Activated naive CD8-positive, alpha-beta T cell (primary cell): Measurements from ENCODE around the gene MRPS18A.

ENCODE experiments used
- H3K27ac Mint-ChIP-seq: one replicate; pipeline ENCODE4 v1.8.0; 2021; ENCODE audit warnings: mixed read lengths
- H3K27me3 Mint-ChIP-seq: one replicate; pipeline ENCODE4 v1.8.0; 2021; ENCODE audit warnings: mixed read lengths
- H3K36me3 Mint-ChIP-seq: one replicate; pipeline ENCODE4 v1.8.0; 2021; ENCODE audit warnings: mixed read lengths
- H3K4me1 Mint-ChIP-seq: one replicate; pipeline ENCODE4 v1.8.0; 2021; ENCODE audit warnings: low read depth, mixed read lengths
- H3K4me3 Mint-ChIP-seq: one replicate; pipeline ENCODE4 v1.8.0; 2021; ENCODE audit warnings: mild to moderate bottlenecking, mixed read lengths
- H3K9me3 Mint-ChIP-seq: one replicate; pipeline ENCODE4 v1.8.0; 2021; ENCODE audit warnings: low read depth, mixed read lengths

The MRPS18A gene

DNA sequence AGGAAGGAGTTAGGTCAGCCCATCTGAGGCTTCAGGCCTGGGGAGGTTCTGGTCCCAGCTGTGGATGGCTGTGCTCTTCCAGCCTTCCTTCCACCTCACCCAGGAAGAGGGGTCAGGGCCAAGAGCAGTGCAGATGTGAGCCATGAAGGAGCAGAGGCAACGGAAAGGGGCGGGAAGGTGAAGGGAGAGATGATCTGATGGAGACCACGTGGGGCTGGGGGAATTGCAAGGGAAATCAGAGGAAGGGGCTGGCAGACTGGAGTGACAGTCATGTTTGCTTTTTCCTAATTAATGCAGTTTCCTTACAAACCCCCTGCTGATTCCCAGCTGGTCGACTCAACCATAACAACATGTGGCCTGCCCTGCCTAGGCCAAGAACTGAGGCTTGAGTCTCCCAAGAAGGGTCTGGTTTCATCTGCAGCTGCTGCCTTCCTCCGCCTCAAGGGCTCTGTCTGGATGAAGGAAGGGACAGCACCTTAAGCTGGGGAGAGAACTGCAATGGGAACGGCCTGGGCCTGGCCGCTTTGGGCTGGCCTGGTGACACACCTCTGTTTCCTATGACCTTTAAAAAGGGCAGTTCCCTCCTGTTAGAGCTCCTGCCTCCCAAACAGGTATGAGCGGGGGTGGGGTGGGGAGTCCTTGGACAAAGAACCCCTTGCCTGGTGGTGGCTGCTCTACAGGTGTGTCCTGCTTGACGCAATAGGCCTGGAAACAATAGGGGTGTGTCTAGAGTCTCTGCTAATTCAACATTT, 7.8 kb upstream of the MRPS18A start:
- Mint-ChIP-seq H3K4me3 (no peak overlapping the region), H3K27ac (no peak overlapping the region), H3K9me3 (no peaks in the 10 kb centered on the region), H3K4me1 (no peaks in the 10 kb centered on the region), H3K36me3 (no peaks in the 10 kb centered on the region), H3K27me3 (no peaks in the 10 kb centered on the region)

DNA sequence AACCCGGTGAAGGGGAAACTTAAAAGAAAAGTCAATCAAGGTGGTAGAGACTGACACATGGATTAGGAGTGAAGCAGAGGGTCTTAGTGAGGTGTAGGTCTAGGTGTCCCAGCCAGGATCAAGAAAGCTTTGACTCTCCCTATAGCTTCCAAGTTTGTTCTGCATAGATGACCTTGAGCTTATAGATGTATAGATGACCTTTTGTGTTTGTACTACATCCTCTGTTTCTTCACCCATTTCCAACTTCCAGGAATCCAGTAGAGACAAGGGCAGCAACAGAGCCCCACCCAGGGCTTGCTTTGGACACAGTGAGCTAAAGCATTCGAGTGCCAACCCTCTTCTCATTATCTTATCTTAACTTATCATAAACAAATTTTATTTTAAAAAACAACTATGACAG, 1.8 kb upstream of the MRPS18A start:
- Mint-ChIP-seq H3K27me3 (no peaks in the 10 kb centered on the region), H3K36me3 (no peaks in the 10 kb centered on the region), H3K4me1 (peaks cover 31% of the 10 kb centered on the region), H3K9me3 (no peaks in the 10 kb centered on the region), H3K4me3 (peak overlapping the region; percentile 17), H3K27ac (no peak overlapping the region)

DNA sequence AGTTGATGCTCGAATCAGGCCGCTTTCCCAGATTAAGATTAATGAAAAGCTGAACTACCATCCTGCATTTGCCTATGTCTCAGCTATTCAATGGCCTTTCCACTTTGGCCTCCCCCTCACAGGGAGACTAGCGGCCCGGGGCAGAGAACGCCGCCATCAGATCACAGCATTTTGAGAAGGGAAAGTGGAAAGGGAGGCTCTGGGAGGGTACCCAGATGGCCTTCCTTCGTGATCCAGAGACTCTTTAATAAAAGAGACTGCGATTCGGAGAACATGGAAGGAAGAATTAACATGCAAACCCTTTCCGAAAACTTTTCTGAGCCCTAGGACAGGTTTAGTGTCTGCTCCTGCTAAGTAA, 533 bp downstream of the MRPS18A start:
- Mint-ChIP-seq H3K9me3 (no peaks in the 10 kb centered on the region), H3K4me1 (peaks cover 52% of the 10 kb centered on the region)

DNA sequence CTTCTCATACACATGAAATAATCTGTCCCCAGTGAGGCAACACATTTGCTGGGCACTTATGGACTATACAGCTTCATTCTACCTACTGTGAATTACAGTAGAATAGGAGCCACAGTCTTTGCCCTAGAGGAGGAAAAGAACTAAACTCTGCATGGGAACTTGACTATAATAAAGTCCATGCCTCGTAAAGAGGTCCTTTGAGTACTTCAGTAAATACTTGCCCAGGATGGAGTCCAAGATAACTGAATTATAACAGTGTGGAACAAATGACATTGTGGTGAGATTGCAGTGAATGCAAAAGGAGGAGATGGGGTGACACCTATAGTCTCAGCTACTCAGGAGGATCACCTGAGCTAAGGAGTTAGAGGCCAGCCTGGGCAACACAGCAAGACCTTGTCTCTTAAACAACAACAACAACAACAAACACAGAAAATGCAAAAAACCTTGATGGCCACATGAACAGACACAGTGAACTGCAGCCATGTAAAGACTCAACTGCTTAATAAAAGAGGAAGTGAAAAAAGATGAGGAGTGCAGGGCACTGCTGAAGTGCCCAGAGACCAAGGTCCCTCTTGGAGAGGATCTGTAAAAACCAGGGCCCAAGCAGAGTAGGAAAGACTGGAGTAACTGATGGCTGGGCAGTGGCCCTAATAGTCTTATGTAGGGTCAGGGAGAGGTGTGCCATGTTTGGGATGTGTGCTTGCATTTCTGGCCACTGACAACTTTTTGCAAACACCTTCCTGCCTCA, 3.7 kb downstream of the MRPS18A start:
- Mint-ChIP-seq H3K27me3 (no peaks in the 10 kb centered on the region), H3K36me3 (no peaks in the 10 kb centered on the region), H3K27ac (no peak overlapping the region), H3K4me3 (no peak overlapping the region), H3K4me1 (peaks cover 55% of the 10 kb centered on the region), H3K9me3 (no peaks in the 10 kb centered on the region)

More for the DNA sequence above, 533 bp downstream of the MRPS18A start:
- no peaks in the 10 kb centered on the region for H3K27me3 Mint-ChIP-seq
- peak overlapping the region; percentile 96 for H3K4me3 Mint-ChIP-seq
- H3K36me3 Mint-ChIP-seq = no peaks in the 10 kb centered on the region
- peak overlapping the region; percentile 89 for H3K27ac Mint-ChIP-seq

DNA sequence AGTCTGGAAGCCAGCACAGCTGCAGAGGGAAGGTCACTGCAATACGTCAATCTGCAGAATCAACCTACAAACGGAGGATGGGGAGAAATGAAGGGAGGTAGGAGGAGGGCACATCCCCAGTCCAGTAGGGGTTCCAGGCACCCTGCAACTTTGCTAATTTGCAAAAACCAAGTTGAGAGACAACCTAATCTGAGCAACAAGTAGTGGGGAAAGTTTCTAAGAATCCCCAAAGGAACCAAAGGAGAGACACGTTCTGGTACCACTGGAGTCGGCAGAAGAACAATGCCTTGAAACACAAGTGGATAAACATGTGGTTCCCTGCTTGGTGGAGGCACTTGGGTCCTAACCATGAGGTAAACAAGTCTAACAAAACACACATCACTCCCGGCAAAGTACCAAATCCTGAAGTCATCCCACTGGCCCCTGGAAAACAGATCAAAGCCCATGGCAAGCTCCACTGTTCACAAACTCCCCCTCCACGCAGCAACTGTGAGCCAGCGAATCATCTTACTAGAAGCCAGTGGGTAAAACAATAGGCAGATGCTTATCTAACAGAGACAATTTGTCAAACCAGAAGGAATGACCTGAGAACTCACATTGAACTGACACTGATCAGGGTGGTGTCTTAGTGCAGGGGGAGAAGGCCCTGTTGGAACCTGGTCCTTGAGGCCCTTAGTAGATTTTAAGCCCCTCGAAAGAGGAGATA, 4.7 kb downstream of the MRPS18A start:
- peaks cover 49% of the 10 kb centered on the region for H3K4me1 Mint-ChIP-seq
- H3K36me3 Mint-ChIP-seq = no peaks in the 10 kb centered on the region

DNA sequence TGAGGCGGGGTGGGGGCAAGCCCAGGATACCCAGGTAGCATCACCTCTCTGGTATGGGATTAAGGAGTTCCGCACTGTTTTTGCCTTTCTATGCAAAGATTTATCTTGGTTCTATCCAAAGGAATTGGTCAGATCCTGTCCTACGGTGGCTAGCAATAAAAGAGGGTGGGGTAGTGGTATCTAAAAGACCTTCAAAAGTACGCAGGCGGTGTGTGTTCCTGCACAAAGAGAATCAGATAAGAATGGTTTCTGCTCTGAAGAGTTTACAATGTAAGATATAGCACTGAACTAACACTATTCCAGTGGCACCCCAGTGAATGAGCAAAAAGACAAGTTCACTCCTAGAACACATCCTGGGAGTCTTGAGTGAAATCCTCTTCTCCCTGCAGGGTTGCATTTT, 6.3 kb downstream of the MRPS18A start:
- Mint-ChIP-seq H3K36me3 (no peaks in the 10 kb centered on the region), H3K4me1 (peaks cover 39% of the 10 kb centered on the region), H3K27ac (no peak overlapping the region), H3K9me3 (no peaks in the 10 kb centered on the region), H3K4me3 (no peak overlapping the region), H3K27me3 (no peaks in the 10 kb centered on the region)

More for the DNA sequence above, 4.7 kb downstream of the MRPS18A start:
- peak overlapping the region; percentile 3 for H3K27ac Mint-ChIP-seq
- H3K27me3 Mint-ChIP-seq = no peaks in the 10 kb centered on the region
- no peaks in the 10 kb centered on the region for H3K9me3 Mint-ChIP-seq
- no peak overlapping the region for H3K4me3 Mint-ChIP-seq

DNA sequence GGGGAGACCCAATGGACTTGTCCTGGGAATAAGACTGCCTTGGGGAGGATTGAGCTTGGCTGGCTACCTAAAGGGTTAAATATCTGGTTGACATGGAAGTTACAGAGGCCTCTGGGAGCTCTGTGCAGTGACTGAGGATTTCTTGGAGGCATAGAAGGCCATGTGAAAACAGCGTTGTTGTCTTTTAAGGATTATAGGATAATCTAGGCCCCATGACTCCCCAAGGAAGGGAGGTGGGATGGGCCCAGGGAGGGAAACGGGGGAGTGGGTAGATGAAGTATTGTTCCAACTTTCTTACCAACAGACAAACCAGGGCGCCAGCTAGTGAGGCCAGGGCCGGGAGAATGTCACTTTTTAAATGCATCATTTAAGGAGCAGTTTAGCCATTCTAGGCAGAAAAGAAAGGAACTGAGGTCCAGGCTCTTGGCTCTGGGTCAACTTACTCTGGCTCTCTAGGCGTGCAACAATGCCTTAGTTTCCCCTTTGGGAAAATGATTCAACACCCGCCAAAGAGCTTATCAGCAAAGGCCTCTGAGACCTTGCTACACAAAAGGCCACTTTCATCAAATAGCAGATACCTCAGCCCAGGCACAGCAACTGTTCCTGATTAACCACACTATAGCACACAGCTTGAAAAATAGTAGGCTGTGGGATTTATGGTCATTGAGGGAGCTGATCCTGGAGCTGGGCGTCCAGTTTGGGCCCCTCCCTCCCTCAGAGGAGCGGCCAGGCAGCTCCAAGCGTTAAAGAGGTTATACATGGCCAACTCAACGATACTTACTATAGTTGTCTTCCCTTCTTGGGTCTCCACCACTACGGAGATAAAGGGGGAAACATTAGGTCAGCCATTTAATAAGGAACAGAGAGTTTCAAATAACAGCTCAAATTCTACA, 7.0 kb downstream of the MRPS18A start:
- Mint-ChIP-seq H3K36me3 (no peaks in the 10 kb centered on the region), H3K27me3 (no peaks in the 10 kb centered on the region), H3K4me3 (no peak overlapping the region), H3K9me3 (no peaks in the 10 kb centered on the region), H3K4me1 (peaks cover 33% of the 10 kb centered on the region), H3K27ac (no peak overlapping the region)

DNA sequence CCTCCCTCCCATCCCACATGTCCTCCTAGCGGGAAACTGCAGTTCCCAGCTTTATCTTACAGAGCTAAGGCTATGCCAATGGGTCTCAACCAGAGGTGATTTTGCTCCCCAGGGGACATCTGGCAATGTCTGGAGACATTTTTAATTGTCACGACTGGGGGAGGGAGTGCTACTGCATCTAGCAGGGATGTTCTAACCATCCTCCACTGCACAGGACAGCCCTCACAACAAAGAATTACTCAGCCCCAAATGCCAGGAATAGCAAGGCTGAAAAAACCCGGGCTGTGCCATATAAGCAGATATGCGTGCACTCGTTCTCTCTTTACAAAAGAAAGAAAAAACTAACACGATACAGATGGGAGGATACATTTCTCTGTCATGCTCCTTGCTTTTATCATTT, 8.5 kb downstream of the MRPS18A start:
- H3K4me3 Mint-ChIP-seq = no peak overlapping the region
- H3K27me3 Mint-ChIP-seq = no peaks in the 10 kb centered on the region
- H3K27ac Mint-ChIP-seq = no peak overlapping the region
- H3K4me1 Mint-ChIP-seq = peaks cover 20% of the 10 kb centered on the region
- H3K36me3 Mint-ChIP-seq = no peaks in the 10 kb centered on the region
- H3K9me3 Mint-ChIP-seq = no peaks in the 10 kb centered on the region

DNA sequence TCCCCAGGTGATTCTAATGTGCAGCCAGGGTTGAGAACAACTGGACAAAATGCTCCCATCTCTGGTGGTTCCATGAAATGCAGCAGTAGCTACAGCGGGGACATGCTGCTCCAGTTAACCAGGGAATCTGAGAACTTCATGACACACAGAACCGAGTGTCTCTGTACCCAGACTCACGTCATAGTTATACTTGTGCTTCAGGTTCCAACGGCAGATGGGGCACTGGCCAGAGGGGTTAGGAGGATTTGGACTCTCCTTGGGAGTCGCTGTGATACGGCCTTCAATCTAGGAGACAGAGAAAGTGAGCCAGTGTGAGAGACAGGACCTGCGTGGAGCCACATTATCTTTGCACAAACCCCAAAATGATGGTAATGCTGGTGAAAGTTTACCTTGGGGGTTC, 9.2 kb downstream of the MRPS18A start:
- Mint-ChIP-seq H3K9me3 (no peaks in the 10 kb centered on the region), H3K27me3 (no peaks in the 10 kb centered on the region), H3K27ac (no peak overlapping the region), H3K4me1 (peaks cover 13% of the 10 kb centered on the region), H3K4me3 (no peak overlapping the region), H3K36me3 (no peaks in the 10 kb centered on the region)

DNA sequence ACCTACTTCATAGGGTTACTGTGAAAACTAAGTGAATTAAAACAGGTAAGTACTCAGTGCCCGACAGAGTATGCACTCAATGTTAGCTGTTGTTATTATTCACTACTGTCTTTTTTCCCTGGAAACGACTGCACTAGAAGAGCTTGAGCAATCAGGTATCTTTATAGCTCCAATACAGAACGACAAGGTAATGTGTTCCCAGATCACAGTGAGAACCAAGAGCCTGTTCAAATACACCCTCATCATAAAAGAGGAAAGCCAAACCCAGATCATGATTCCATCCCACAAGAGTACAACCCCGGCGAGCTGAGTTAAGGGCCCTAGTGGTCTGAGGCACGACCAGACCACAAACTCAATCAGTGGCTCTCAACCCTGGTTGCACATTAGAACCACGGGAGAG, 9.8 kb downstream of the MRPS18A start:
- Mint-ChIP-seq H3K27me3 (no peaks in the 10 kb centered on the region), H3K36me3 (no peaks in the 10 kb centered on the region), H3K4me3 (no peak overlapping the region), H3K27ac (no peak overlapping the region), H3K9me3 (no peaks in the 10 kb centered on the region), H3K4me1 (peaks cover 7% of the 10 kb centered on the region)

DNA sequence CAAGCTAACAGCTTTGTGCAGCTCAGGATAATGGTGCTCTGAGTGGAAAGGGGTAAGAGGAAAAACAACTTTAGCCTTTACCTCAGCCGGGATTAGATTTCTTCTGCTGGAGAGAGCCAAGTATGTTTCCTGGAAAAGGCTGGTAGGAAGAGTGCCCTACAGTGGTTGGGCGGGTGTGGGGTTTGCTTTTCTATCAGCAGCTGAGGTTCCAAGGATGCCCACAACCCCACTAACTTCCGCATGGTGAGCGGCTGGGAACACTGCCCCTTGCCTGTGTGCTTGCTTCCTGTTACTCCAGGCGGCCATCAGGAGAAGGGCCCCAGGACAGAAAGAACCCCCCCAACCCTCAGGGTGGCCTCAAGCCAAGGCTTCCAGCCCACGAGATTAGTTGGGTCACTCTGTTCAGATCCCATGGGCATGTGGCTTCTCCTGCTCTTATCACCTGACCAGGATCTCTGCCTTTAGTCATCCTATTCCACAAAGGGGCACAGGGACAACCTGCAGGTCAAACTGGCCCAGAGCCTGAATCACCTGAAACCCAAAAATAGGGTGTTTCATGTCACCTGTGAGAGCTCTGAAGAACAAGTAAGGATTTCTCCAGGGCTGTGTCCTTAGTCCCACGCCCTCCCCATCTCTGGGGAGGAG, 10.5 kb downstream of the MRPS18A start:
- no peak overlapping the region for H3K4me3 Mint-ChIP-seq
- no peaks in the 10 kb centered on the region for H3K36me3 Mint-ChIP-seq
- H3K27me3 Mint-ChIP-seq = no peaks in the 10 kb centered on the region
- no peaks in the 10 kb centered on the region for H3K9me3 Mint-ChIP-seq
- peaks cover 3% of the 10 kb centered on the region for H3K4me1 Mint-ChIP-seq
- no peak overlapping the region for H3K27ac Mint-ChIP-seq

DNA sequence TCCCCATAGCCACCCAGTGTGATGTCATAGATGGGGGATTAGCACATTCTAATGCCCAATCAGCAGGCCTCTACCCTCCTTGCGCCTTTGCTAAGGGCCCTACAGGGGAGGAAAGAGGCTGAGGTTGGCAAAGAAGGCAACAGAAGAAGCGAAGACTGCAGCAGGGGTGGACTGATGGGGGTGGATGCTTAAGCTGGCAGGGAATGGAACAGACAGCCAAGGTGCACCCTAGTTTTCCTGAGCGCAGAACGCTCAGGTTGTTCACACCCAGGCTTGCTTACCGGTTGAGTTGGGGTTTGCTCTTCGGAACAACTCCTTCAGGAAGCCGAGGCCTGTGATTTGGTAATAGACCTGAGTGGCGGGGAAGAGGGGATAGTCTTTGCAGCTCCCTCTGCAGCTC, 12.7 kb downstream of the MRPS18A start:
- no peaks in the 10 kb centered on the region for H3K9me3 Mint-ChIP-seq
- no peaks in the 10 kb centered on the region for H3K36me3 Mint-ChIP-seq
- H3K27me3 Mint-ChIP-seq = no peaks in the 10 kb centered on the region
- H3K4me3 Mint-ChIP-seq = no peak overlapping the region
- no peaks in the 10 kb centered on the region for H3K4me1 Mint-ChIP-seq
- H3K27ac Mint-ChIP-seq = no peak overlapping the region

DNA sequence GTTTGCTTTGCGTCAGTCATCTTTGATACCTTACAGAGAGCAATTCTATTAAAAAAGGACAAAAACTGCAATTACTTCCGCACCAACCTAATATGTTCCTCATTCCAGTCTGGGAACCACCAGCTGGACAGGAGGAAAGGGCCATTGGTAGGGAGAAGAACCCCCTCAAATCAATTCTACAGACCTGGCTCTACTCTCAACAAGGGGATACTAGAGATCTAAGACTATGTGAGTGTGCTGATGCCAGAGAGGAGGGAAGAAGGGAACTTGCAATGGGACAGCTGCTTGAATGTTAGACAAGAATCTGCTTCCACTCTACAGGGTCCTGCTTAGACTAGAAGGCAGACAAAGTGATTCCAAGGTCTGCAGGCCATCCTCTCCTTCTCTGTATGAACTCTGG, 13.3 kb downstream of the MRPS18A start:
- H3K9me3 Mint-ChIP-seq = no peaks in the 10 kb centered on the region
- no peaks in the 10 kb centered on the region for H3K27me3 Mint-ChIP-seq
- no peak overlapping the region for H3K4me3 Mint-ChIP-seq
- no peak overlapping the region for H3K27ac Mint-ChIP-seq
- no peaks in the 10 kb centered on the region for H3K36me3 Mint-ChIP-seq
- no peaks in the 10 kb centered on the region for H3K4me1 Mint-ChIP-seq

DNA sequence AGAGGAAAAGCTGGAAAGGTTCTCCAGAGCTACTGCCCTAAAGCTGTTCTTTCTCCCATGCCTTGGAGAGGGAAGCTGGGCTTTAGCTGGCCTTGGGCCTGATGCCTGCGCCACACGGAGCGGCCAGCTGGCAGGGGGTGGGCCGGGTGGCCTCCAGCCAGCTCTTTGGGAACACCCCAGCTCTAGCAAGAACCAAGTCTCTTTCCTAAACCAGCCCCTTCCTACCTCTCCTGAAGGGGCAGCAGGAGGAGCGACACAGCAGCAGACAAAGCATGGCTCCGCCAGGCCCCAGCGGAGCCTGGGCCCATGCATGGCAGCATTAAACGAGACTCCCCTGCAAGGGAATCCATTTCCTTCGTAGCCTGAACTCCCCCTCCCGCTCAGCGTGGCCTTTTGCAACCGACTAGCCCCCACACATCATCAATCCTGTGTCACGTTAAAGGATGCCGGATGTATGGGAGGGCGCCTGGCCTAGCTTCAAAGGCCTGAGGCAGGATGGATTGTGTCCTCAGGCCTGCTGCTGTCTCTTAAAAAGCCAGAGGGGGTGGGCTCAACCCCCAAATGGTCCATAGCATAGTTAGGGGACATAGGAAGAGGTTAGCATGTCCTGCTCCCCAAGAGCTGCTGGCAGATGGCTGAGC, 14.0 kb downstream of the MRPS18A start:
- peaks cover 2% of the 10 kb centered on the region for H3K4me1 Mint-ChIP-seq
- no peak overlapping the region for H3K27ac Mint-ChIP-seq

More for the DNA sequence above, 14.0 kb downstream of the MRPS18A start:
- no peaks in the 10 kb centered on the region for H3K27me3 Mint-ChIP-seq
- H3K9me3 Mint-ChIP-seq = no peaks in the 10 kb centered on the region
- no peaks in the 10 kb centered on the region for H3K36me3 Mint-ChIP-seq
- H3K4me3 Mint-ChIP-seq = no peak overlapping the region
